ENCODE results near the gene DCAF8L2. TPM values are rescaled to one million over a fixed set of nuclear protein-coding genes. Genes with fewer than 3 reads are reported as not detected.
"Not testable (repeated sequence)": the region's sequence is repeated elsewhere in the genome, so short reads cannot be mapped to it uniquely, and the experiment has no call there.

The DCAF8L2 gene
- total and polyA plus RNA-seq, 9 donors = not detected

DNA sequence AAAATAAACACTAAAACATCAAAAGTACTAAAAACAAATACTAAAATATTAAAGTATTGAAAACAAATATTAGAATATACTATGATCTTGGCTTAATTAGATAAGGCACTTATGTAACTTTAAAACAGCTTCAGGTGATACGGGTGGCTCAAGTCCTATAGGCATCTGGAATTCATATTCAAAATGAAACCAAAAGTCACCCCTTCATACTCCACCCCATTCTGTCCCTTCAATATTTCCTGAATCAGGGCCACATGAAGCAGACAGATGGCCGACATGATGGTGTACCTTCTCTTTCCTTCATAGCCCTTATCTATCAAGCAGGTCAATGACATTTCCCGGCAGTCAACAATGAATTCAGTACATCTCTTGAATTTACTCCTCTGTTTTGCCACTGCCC, 145.8 kb downstream of the DCAF8L2 start:
- Histone ChIP-seq H3K4me1 (ENCODE audit: control insufficient read depth, insufficient read depth, low read length) (no peaks in the 10 kb centered on the region), H3K36me3 (ENCODE audit: control insufficient read depth, insufficient read depth, low read length) (no peaks in the 10 kb centered on the region), H3K4me3 (ENCODE audit: low read length) (no peak overlapping the region), H3K27me3 (ENCODE audit: control insufficient read depth, insufficient read depth, low read length) (peaks cover 2% of the 10 kb centered on the region), H3K9me3 (replicated peaks; ENCODE audit: control insufficient read depth, low read depth, low read length) (no peaks in the 10 kb centered on the region), H3K27ac (ENCODE audit: low read length) (no peak overlapping the region)
- 77% methylated on average over 3 of the region's 3 CpGs for WGBS (ENCODE audit: insufficient coverage)
- DNase-seq = no peak

DNA sequence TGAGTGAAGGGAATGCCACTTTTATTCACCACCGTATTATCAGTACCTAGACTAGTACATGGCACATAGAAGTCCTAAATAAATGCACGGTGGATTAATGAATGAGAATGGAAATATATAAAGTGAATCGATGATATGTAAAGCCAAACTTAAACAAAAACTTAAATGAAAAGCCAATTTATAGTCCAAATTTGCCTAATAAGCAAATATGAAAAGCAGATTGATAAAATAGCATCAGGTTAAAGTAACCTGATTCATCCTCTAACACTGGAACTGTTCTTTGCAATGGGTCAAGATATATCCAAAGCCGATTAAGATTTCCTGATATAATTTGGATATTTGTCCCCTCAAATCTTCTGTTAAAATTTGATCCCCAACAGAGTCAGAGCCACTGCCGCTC, 150.8 kb downstream of the DCAF8L2 start:
- no peaks in the 10 kb centered on the region for H3K36me3 ChIP-seq (ENCODE audit: control insufficient read depth, insufficient read depth, low read length)
- no CpG with 5 or more reads among the region's 5 CpGs for WGBS (ENCODE audit: insufficient coverage)

DNA sequence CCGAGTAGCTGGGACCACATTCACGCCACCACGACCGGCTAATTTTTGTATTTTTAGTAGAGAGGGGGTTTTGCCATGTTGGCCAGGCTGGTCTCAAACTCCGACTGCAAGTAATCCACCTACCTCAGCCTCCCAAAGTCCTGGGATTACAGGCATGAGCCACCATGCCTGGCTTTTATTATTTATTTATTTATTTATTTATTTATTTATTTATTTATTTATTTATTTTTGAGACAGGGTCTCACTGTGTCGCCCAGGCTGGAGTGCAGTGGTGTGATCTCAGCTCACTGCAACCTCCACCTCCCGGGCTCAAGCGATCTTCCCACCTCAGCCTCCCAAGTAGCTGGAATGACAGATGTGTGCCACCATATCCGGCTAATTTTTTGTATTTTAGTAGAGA, 153.4 kb downstream of the DCAF8L2 start:
- not testable (repeated sequence) for H3K27ac ChIP-seq (ENCODE audit: low read length); H3K36me3 ChIP-seq (ENCODE audit: control insufficient read depth, insufficient read depth, low read length); H3K9me3 ChIP-seq (replicated peaks; ENCODE audit: control insufficient read depth, low read depth, low read length); H3K4me1 ChIP-seq (ENCODE audit: control insufficient read depth, insufficient read depth, low read length); H3K27me3 ChIP-seq (ENCODE audit: control insufficient read depth, insufficient read depth, low read length); H3K4me3 ChIP-seq (ENCODE audit: low read length); DNase-seq
- no CpG with 5 or more reads among the region's 9 CpGs for WGBS (ENCODE audit: insufficient coverage)

More for the DNA sequence above, 150.8 kb downstream of the DCAF8L2 start:
- Histone ChIP-seq H3K27me3 (ENCODE audit: control insufficient read depth, insufficient read depth, low read length) (peaks cover 2% of the 10 kb centered on the region), H3K4me1 (ENCODE audit: control insufficient read depth, insufficient read depth, low read length) (no peaks in the 10 kb centered on the region), H3K9me3 (replicated peaks; ENCODE audit: control insufficient read depth, low read depth, low read length) (no peaks in the 10 kb centered on the region), H3K27ac (ENCODE audit: low read length) (no peak overlapping the region), H3K4me3 (ENCODE audit: low read length) (no peak overlapping the region)
- no peak for DNase-seq

DNA sequence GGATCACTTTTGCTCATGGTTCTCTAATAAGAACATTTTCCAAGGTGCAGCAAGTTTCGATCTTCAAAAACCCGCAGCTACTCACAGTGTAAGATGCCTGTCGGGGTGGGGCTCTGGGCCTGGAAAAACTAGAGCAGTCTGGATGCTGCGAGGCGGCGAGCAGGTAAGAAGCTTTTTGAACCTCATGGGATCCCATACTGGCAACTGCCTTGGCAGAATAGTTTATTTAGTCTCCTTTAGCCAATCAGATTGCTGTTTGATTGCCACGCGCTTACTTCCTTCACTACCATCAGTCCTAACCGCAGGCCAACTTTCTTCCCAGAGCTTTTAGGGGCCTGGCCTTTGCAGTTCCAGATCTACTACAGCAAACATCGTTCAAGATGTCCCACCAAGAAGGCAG, 156.4 kb downstream of the DCAF8L2 start:
- H3K9me3 ChIP-seq (replicated peaks; ENCODE audit: control insufficient read depth, low read depth, low read length) = no peaks in the 10 kb centered on the region
- no peak for DNase-seq
- H3K27me3 ChIP-seq (ENCODE audit: control insufficient read depth, insufficient read depth, low read length) = peaks cover 7% of the 10 kb centered on the region
- no peak overlapping the region for H3K27ac ChIP-seq (ENCODE audit: low read length)
- no peaks in the 10 kb centered on the region for H3K4me1 ChIP-seq (ENCODE audit: control insufficient read depth, insufficient read depth, low read length)
- no peaks in the 10 kb centered on the region for H3K36me3 ChIP-seq (ENCODE audit: control insufficient read depth, insufficient read depth, low read length)
- 88% methylated on average over 10 of the region's 10 CpGs for WGBS (ENCODE audit: insufficient coverage)
- H3K4me3 ChIP-seq (ENCODE audit: low read length) = no peak overlapping the region

DNA sequence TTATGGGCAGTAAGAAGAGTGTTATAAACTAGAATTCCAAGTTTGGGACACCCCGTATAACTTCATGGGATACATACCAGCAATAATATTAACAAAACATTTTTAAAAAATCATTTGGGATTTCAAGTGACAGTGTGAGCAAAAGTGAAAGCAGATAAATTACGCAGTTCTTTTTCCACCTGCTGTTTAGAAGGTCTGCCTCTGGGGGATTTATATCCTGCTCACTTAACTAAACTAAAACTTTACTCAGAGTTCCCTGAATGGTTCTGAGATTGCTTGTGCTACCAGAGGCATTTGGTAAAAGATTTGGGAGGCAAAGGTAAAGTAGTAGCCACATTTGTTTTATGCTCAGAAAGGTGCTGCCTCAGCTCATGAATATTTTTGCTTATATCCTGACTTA, 160.2 kb downstream of the DCAF8L2 start:
- WGBS (ENCODE audit: insufficient coverage) = no CpG with 5 or more reads among the region's 2 CpGs
- H3K9me3 ChIP-seq (replicated peaks; ENCODE audit: control insufficient read depth, low read depth, low read length) = not testable (repeated sequence)

DNA sequence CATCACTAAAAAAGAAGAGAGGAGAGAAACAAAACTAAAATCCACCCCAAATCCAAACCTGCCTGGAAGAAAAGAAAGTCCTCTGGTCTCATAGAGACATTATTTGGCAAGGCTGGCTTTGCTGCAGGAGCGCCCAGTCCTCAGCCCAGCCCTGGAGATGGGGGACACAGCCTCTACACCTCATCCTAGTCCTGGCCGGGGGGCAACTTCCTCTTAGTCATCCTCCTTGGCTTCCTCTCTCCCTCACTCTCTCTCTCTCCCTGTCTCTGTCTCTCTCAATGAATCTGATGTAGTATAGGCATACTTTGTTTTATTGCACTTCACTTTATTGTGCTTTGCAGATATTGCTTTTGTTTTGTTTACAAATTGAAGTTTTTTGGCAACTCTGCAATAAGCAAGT, 161.8 kb downstream of the DCAF8L2 start:
- WGBS (ENCODE audit: insufficient coverage) = 75% methylated on average over 1 of the region's 2 CpGs
- Histone ChIP-seq H3K9me3 (replicated peaks; ENCODE audit: control insufficient read depth, low read depth, low read length) (no peaks in the 10 kb centered on the region), H3K27me3 (ENCODE audit: control insufficient read depth, insufficient read depth, low read length) (peaks cover 2% of the 10 kb centered on the region)

More for the DNA sequence above, 160.2 kb downstream of the DCAF8L2 start:
- not testable (repeated sequence) for H3K36me3 ChIP-seq (ENCODE audit: control insufficient read depth, insufficient read depth, low read length); DNase-seq; H3K4me1 ChIP-seq (ENCODE audit: control insufficient read depth, insufficient read depth, low read length); H3K27ac ChIP-seq (ENCODE audit: low read length); H3K27me3 ChIP-seq (ENCODE audit: control insufficient read depth, insufficient read depth, low read length); H3K4me3 ChIP-seq (ENCODE audit: low read length)

DNA sequence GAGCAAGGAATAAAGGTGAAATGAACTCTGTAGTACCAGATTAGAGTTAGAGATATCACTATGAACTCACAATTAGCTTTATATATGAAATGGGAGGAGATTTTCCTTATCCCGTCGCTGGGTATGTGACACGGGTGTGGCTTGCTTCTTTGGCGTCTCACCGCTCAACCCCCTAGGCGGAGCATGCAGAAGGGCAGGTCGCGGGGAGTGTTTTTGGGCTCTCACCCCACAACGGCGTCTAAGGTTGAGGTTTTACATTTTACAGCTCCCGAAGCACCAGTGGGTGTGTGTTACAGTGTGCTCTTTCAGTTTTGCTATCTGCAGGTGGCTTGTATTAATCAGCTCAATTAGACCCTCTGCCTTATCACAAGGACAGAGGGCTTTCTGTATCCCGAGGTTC, 175.6 kb downstream of the DCAF8L2 start:
- no peaks in the 10 kb centered on the region for H3K4me1 ChIP-seq (ENCODE audit: control insufficient read depth, insufficient read depth, low read length)
- no peaks in the 10 kb centered on the region for H3K36me3 ChIP-seq (ENCODE audit: control insufficient read depth, insufficient read depth, low read length)
- DNase-seq = no peak
- H3K4me3 ChIP-seq (ENCODE audit: low read length) = no peak overlapping the region
- no CpG with 5 or more reads among the region's 12 CpGs for WGBS (ENCODE audit: insufficient coverage)
- H3K27me3 ChIP-seq (ENCODE audit: control insufficient read depth, insufficient read depth, low read length) = no peaks in the 10 kb centered on the region
- H3K9me3 ChIP-seq (replicated peaks; ENCODE audit: control insufficient read depth, low read depth, low read length) = no peaks in the 10 kb centered on the region
- H3K27ac ChIP-seq (ENCODE audit: low read length) = no peak overlapping the region

More for the DNA sequence above, 161.8 kb downstream of the DCAF8L2 start:
- Histone ChIP-seq H3K4me3 (ENCODE audit: low read length) (no peak overlapping the region), H3K36me3 (ENCODE audit: control insufficient read depth, insufficient read depth, low read length) (no peaks in the 10 kb centered on the region), H3K27ac (ENCODE audit: low read length) (no peak overlapping the region), H3K4me1 (ENCODE audit: control insufficient read depth, insufficient read depth, low read length) (no peaks in the 10 kb centered on the region)
- no peak for DNase-seq

DNA sequence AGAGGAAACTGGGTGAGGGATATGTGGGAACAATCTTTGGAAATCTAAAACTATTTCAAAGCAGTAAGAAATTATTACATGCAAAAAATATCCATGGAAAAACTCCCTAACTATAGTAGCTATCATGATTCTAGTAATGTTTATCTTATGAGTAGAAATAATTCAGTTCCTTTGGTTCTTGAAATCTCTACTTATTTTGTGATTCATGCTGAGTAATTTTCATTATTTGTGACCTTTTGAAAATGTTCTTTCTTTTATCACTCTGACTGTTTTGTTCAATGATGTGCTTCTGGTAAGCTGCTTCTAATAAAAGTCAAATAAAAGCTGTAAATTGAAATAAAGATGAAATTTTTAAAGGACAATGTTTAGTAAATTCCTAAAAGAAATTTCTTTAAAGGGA, 177.2 kb downstream of the DCAF8L2 start:
- DNase-seq = no peak
- Histone ChIP-seq H3K27me3 (ENCODE audit: control insufficient read depth, insufficient read depth, low read length) (no peaks in the 10 kb centered on the region), H3K36me3 (ENCODE audit: control insufficient read depth, insufficient read depth, low read length) (no peaks in the 10 kb centered on the region), H3K4me3 (ENCODE audit: low read length) (no peak overlapping the region), H3K4me1 (ENCODE audit: control insufficient read depth, insufficient read depth, low read length) (no peaks in the 10 kb centered on the region), H3K27ac (ENCODE audit: low read length) (no peak overlapping the region), H3K9me3 (replicated peaks; ENCODE audit: control insufficient read depth, low read depth, low read length) (no peaks in the 10 kb centered on the region)

DNA sequence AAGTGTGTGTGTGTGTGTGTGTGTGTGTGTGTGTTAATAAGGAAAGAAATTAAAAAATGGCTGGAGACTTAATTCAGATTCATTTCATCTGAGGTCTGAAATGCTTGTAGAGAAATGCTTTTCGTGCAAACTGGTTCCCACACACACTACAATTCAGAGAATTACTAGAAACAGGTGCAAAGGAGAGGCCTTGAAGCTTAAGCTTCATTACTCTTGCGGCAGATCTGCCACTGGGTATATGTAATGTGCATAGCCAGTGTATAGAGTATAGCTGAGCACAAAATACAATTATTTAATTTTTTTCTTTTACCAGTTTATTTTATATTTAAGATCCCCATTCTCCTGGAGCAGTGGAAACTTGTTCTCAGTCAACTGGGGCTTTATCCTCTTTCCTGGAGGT, 185.8 kb downstream of the DCAF8L2 start:
- Histone ChIP-seq H3K9me3 (replicated peaks; ENCODE audit: control insufficient read depth, low read depth, low read length) (no peaks in the 10 kb centered on the region), H3K27ac (ENCODE audit: low read length) (no peak overlapping the region), H3K4me3 (ENCODE audit: low read length) (no peak overlapping the region), H3K27me3 (ENCODE audit: control insufficient read depth, insufficient read depth, low read length) (no peaks in the 10 kb centered on the region), H3K4me1 (ENCODE audit: control insufficient read depth, insufficient read depth, low read length) (no peaks in the 10 kb centered on the region), H3K36me3 (ENCODE audit: control insufficient read depth, insufficient read depth, low read length) (no peaks in the 10 kb centered on the region)
- no peak for DNase-seq
- no CpG with 5 or more reads among the region's 2 CpGs for whole genome bisulfite sequencing (ENCODE audit: insufficient coverage)

DNA sequence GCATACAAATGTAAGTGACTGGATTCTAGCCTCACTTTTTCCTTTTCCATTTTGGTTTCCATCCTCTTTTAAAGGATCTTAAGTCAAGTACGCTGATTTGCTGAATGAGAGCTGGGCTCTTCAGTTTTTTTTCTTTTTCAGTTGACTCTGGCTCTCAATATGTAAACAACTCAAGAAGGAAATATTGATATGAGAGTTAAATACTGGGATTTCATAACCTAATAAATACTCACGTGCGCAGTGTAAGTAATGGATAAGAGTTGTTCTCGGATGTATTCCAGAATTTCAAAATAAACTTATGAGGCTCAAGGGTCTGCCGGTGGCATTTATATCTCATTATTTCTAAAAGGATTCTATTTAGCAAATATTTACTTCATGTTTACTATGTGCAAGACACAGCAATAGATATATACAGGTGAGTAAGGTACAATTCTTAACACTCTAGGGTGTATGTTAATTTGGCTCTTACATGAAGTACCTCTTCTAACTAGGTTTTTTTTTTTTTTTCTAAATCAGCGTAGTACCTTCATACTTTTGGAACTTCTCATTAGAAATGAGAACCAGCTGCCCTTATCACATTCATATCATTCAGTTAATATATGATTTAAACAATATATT, 206.6 kb downstream of the DCAF8L2 start:
- H3K27me3 ChIP-seq (ENCODE audit: control insufficient read depth, insufficient read depth, low read length) = peaks cover 3% of the 10 kb centered on the region
- DNase-seq = no peak
- no peak overlapping the region for H3K27ac ChIP-seq (ENCODE audit: low read length)
- H3K4me3 ChIP-seq (ENCODE audit: low read length) = no peak overlapping the region
- no peaks in the 10 kb centered on the region for H3K36me3 ChIP-seq (ENCODE audit: control insufficient read depth, insufficient read depth, low read length)
- H3K4me1 ChIP-seq (ENCODE audit: control insufficient read depth, insufficient read depth, low read length) = no peaks in the 10 kb centered on the region
- H3K9me3 ChIP-seq (replicated peaks; ENCODE audit: control insufficient read depth, low read depth, low read length) = no peaks in the 10 kb centered on the region
- no CpG with 5 or more reads among the region's 6 CpGs for WGBS (ENCODE audit: insufficient coverage)

DNA sequence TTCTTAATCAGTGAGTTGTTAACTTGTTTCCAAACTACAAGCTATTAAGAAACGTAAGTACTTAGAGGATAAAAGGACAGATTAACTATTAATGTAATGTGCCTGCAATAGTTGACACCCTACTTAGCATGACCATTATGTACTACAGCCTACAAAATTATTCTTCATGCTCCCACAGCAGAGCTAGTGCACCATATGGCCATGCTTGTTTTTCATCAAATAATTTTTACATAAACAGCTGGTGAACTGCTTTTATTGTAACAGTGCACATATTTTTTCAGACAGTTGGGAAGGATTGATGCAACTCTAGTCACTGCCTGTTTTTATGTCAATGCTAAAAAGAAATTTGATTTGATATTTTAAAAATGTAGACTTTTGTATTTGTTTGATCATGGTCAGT, 207.4 kb downstream of the DCAF8L2 start:
- H3K27me3 ChIP-seq (ENCODE audit: control insufficient read depth, insufficient read depth, low read length) = peaks cover 3% of the 10 kb centered on the region
- H3K27ac ChIP-seq (ENCODE audit: low read length) = no peak overlapping the region
- no peaks in the 10 kb centered on the region for H3K36me3 ChIP-seq (ENCODE audit: control insufficient read depth, insufficient read depth, low read length)
- no peaks in the 10 kb centered on the region for H3K9me3 ChIP-seq (replicated peaks; ENCODE audit: control insufficient read depth, low read depth, low read length)
- H3K4me1 ChIP-seq (ENCODE audit: control insufficient read depth, insufficient read depth, low read length) = no peaks in the 10 kb centered on the region
- no CpG with 5 or more reads among the region's 1 CpG for WGBS (ENCODE audit: insufficient coverage)
- H3K4me3 ChIP-seq (ENCODE audit: low read length) = no peak overlapping the region
- DNase-seq = no peak
